K562 (cell line): ENCODE results near the gene SAMD4A. TPM values are rescaled to one million over a fixed set of nuclear protein-coding genes. Genes with fewer than 3 reads are reported as not detected.

Experiments
- ATAC-seq: fragments of 200-7000 bp; cut with Tn5 transposase; 3 replicates; pipeline ENCODE4 v1.9.1; 2020; ENCODE audit warnings: moderate library complexity
- BruUV-seq: library from RNA; stranded (reverse); fragments of 400-500 nt; replicated peaks from 2 replicates; lab custom pipeline; 2021; lab: Mats Ljungman, UMichigan
- CTCF ChIA-PET: fragments of 300-600 bp; formaldehyde crosslinking; extraction: SDS; loops from one replicate; lab custom pipeline; 2021; ENCODE audit warnings: low intra/inter-chr PET ratio; lab: Yijun Ruan, JAX
- POLR2A ChIA-PET: fragments of 300-600, 350-650 bp; sonication (Branson Sonifier 250); formaldehyde crosslinking; extraction: SDS; loops from one replicate; lab custom pipeline; 2021; ENCODE audit warnings: antibody characterized with exemption, inconsistent platforms; lab: Yijun Ruan, JAX
- DNase-seq, 4 experiments: peaks; one replicate each; pipeline versions ENCODE4 v3.0.0 to v3.0.0-alpha.2; 2011 to 2018; ENCODE audit warnings: low spot score in 3 of 4, mixed read lengths in 3 of 4; ENCODE audit errors: extremely low read depth in 1 of 4
- FAIRE-seq: peaks from 2 replicates; lab custom pipeline; 2011; peaks lifted over from hg19 to GRCh38; lab: Jason Lieb, UNC
- H2AFZ ChIP-seq: 2 replicates; pipeline ENCODE4 v1.6.0; 2011; ENCODE audit warnings: low read depth, low read length, control low read depth, inconsistent platforms
- H3K27ac ChIP-seq: fragments of 200-600 bp; 3 replicates; pipeline ENCODE4 v1.8.0; 2011; ENCODE audit warnings: low read depth, mild to moderate bottlenecking, control low read depth, inconsistent platforms, low read length, moderate library complexity, mixed read lengths; ENCODE audit errors: extremely low read depth
- H3K27me3 ChIP-seq, 2 experiments: fragments of 300-600 bp in 1 of 2; 2 replicates in 1 of 2; 3 replicates in 1 of 2; pipeline versions ENCODE4 v1.6.0 to v1.8.0; 2011; ENCODE audit warnings: inconsistent platforms in 2 of 2, low read length in 2 of 2, mild to moderate bottlenecking in 1 of 2, mixed read lengths in 1 of 2, moderate library complexity in 1 of 2; ENCODE audit not compliant: control insufficient read depth in 2 of 2, insufficient read depth in 2 of 2
- H3K36me3 ChIP-seq: fragments of 300-600 bp; 3 replicates; pipeline ENCODE4 v1.8.0; 2011; ENCODE audit warnings: mild to moderate bottlenecking, low read length, inconsistent platforms; ENCODE audit not compliant: control insufficient read depth, insufficient read depth
- H3K4me1 ChIP-seq, 2 experiments: fragments of 200-600 bp in 1 of 2; replicated peaks in 1 of 2; 2 replicates in 1 of 2; 3 replicates in 1 of 2; pipeline versions ENCODE4 v1.5.1 to v1.8.0; 2011; ENCODE audit warnings: inconsistent platforms in 2 of 2, low read length in 2 of 2, mild to moderate bottlenecking in 1 of 2, mixed read lengths in 1 of 2, moderate library complexity in 1 of 2; ENCODE audit not compliant: control insufficient read depth in 2 of 2, insufficient read depth in 2 of 2
- H3K4me2 ChIP-seq: 2 replicates; pipeline ENCODE4 v1.6.1; 2011; ENCODE audit warnings: low read length, control low read depth, inconsistent platforms, mixed read lengths; ENCODE audit not compliant: insufficient read depth
- H3K4me3 ChIP-seq: fragments of 200-600 bp; sonication (generic), shearing (Covaris generic); 2 replicates; pipeline ENCODE4 v1.5.1; 2016; ENCODE audit warnings: control low read depth, inconsistent platforms
- H3K79me2 ChIP-seq: fragments of 200-600 bp; 3 replicates; pipeline ENCODE4 v1.8.0; 2011; ENCODE audit warnings: low read length, inconsistent platforms; ENCODE audit not compliant: control insufficient read depth, insufficient read depth
- H3K9ac ChIP-seq, 2 experiments: 2 replicates each; pipeline versions ENCODE4 v1.6.0 to v1.6.1; 2011; ENCODE audit warnings: low read depth in 2 of 2, low read length in 2 of 2, control low read depth in 1 of 2, inconsistent platforms in 1 of 2, mild to moderate bottlenecking in 1 of 2, mixed read lengths in 1 of 2; ENCODE audit not compliant: insufficient read depth in 1 of 2
- H3K9me1 ChIP-seq: one replicate; pipeline ENCODE4 v1.6.0; 2011; ENCODE audit warnings: inconsistent platforms, mild to moderate bottlenecking, low read length, moderate library complexity; ENCODE audit not compliant: control insufficient read depth, insufficient read depth
- H3K9me3 ChIP-seq: replicated peaks from 2 replicates; pipeline ENCODE4 v1.5.1; 2011; ENCODE audit warnings: low read depth, low read length, inconsistent platforms; ENCODE audit not compliant: control insufficient read depth, insufficient read depth
- H4K20me1 ChIP-seq: replicated peaks from 2 replicates; pipeline ENCODE4 v1.6.1; 2011; ENCODE audit warnings: low read length, inconsistent platforms, mixed read lengths; ENCODE audit not compliant: control insufficient read depth, insufficient read depth
- DIDO1 ChIP-seq: fragments of 450-650 bp; IDR thresholded peaks from 2 replicates; pipeline ENCODE4 v1.6.1; 2016; ENCODE audit warnings: low read depth, missing biosample characterization, missing genetic modification characterization
- KAT7 ChIP-seq: sonication (generic); formaldehyde crosslinking; IDR thresholded peaks from 2 replicates; pipeline ENCODE4 v1.8.0; 2022; ENCODE audit warnings: missing genetic modification reagents, mild to moderate bottlenecking, borderline replicate concordance
- MTA2 ChIP-seq: fragments of 450-650 bp; IDR thresholded peaks from 2 replicates; pipeline ENCODE4 v1.6.1; 2016; ENCODE audit warnings: low read depth
- MTA3 ChIP-seq: fragments of 450-650 bp; formaldehyde crosslinking; IDR thresholded peaks from 2 replicates; pipeline ENCODE4 v1.6.1; 2017; ENCODE audit warnings: mild to moderate bottlenecking, borderline replicate concordance
- NCOA6 ChIP-seq: fragments of 450-650 bp; IDR thresholded peaks from 2 replicates; pipeline ENCODE4 v1.6.1; 2017; ENCODE audit warnings: mild to moderate bottlenecking
- NCOR1 ChIP-seq: fragments of 450-650 bp; IDR thresholded peaks from 2 replicates; pipeline ENCODE4 v1.6.1; 2016; ENCODE audit warnings: mild to moderate bottlenecking, moderate library complexity
- NFIC ChIP-seq: fragments of 450-650 bp; IDR thresholded peaks from 2 replicates; pipeline ENCODE4 v1.6.1; 2017; ENCODE audit warnings: mild to moderate bottlenecking, inconsistent platforms
- SMARCC2 ChIP-seq: fragments of 450-650 bp; IDR thresholded peaks from 2 replicates; pipeline ENCODE4 v1.6.1; 2017; ENCODE audit warnings: antibody characterized with exemption, moderate library complexity, mild to moderate bottlenecking, low read depth
- TARDBP ChIP-seq: fragments of 450-650 bp; IDR thresholded peaks from 2 replicates; pipeline ENCODE4 v1.6.1; 2016
- TBL1XR1 ChIP-seq, 2 experiments: IDR thresholded peaks; 2 replicates each; pipeline ENCODE4 v1.6.1; 2012; ENCODE audit warnings: improper control_type of control experiment in 2 of 2, low read length in 2 of 2, mild to moderate bottlenecking in 1 of 2
- ZBTB7A ChIP-seq: IDR thresholded peaks from 2 replicates; pipeline ENCODE4 v1.6.1; 2011; ENCODE audit warnings: low read depth, mild to moderate bottlenecking, low read length, moderate library complexity, borderline replicate concordance; ENCODE audit not compliant: control insufficient read depth
- ZNF12 ChIP-seq: sonication (generic); formaldehyde crosslinking; IDR thresholded peaks from 2 replicates; pipeline ENCODE4 v1.4.0; 2020; ENCODE audit warnings: mild to moderate bottlenecking, missing genetic modification reagents
- ZNF165 ChIP-seq: fragments of 250-450 bp; sonication (Bioruptor Pico); IDR thresholded peaks from 2 replicates; pipeline ENCODE4 v1.4.0; 2020; ENCODE audit warnings: borderline replicate concordance
- ZNF184 ChIP-seq: sonication (generic); formaldehyde crosslinking; IDR thresholded peaks from 2 replicates; pipeline ENCODE4 v1.5.0; 2020; ENCODE audit warnings: missing genetic modification reagents
- ZNF384 ChIP-seq: IDR thresholded peaks from 2 replicates; pipeline ENCODE4 v1.6.1; 2012; ENCODE audit warnings: low read depth, low read length, improper control_type of control experiment
- ZNF668 ChIP-seq: fragments of 250-450 bp; sonication (Bioruptor Pico); IDR thresholded peaks from 2 replicates; pipeline ENCODE4 v1.8.0; 2022; ENCODE audit warnings: mild to moderate bottlenecking, inconsistent platforms
- in situ Hi-C: fragments of 300-500 bp; cut with MboI; formaldehyde crosslinking; loops from 4 replicates; pipeline ENCODE4 v1.15.0; 2018; ENCODE audit warnings: inconsistent platforms, mixed read lengths
- intact Hi-C: fragments of 100-400 bp; cut with micrococcal nuclease; formaldehyde crosslinking; loops from 2 replicates; pipeline ENCODE4 v1.14.2; 2022
- polyA plus RNA-seq, 8 experiments: library from polyadenylated mRNA; depleted of rRNA in 4 of 8; stranded (reverse) in 5 of 8; unstranded in 3 of 8; fragments of >200 nt; fragmentation: Nextera tagmentation in 2 of 8; fragmentation: Illumina TruSeq in 1 of 8; extraction: Ambion mirVana in 2 of 8; extraction: Trizol in 1 of 8; gene quantifications; 2 replicates each; pipeline versions ENCODE4 v1.2.1 to v1.2.3, GENCODE V29; 2011 to 2014; ENCODE audit warnings: inconsistent platforms in 1 of 8, missing spikeins in 1 of 8
- total RNA-seq, 7 experiments: library from RNA; depleted of rRNA in 6 of 7; stranded (reverse); fragments of >200 nt in 6 of 7; fragmentation: Illumina TruSeq in 2 of 7; extraction: Trizol in 2 of 7; gene quantifications; 2 replicates each; pipeline versions ENCODE4 v1.2.1 to v1.2.3, GENCODE V29; 2011 to 2021; ENCODE audit warnings: low replicate concordance in 1 of 7
- TF ChIP-seq, protein P1 (sequence below): fragments of 200-400 bp; formaldehyde crosslinking; IDR thresholded peaks from 2 replicates; pipeline ENCODE4 v1.6.1; 2017; ENCODE audit warnings: mild to moderate bottlenecking, low read depth, low read length, moderate library complexity

Gene SAMD4A
- total and polyA plus RNA-seq, 9 of the 15 experiments (the other 6 are each of a cell fraction or from before 2014, with no cell fraction given), result 0.66 to 6.8 (median 3.3) TPM

DNA sequence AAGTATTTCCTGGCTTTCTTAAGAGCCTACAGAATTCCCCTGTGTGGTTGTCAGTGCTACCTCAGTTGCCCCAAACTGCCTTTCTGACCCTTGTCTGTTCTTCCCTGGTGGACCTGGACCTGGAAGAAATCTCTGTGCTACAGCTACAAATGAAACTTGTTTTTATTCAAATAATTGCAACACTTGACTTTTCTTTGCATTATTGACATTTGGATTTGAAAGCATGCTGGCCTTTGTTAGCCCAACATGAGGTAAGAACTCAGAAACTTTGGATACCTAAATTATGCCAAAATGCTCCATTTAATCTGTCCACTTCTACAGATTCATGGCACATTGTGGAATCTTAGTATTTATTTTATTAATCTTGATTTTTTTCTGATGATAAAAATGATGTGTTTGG lies 142.9 kb downstream of the SAMD4A start:
- intact Hi-C loops, result no loop called here
- Histone ChIP-seq H3K79me2 (peaks cover 49% of the 10 kb centered on the region), H3K36me3 (peaks cover 28% of the 10 kb centered on the region; the same call in 2 of the 3 replicates), H4K20me1 (no peaks in the 10 kb centered on the region), H3K4me2 (no peak overlapping the region)
- no TSS peak for BruUV-seq
- no peak for FAIRE-seq
- CTCF ChIA-PET, result no interaction called here
- no peak for TF ChIP-seq SMARCC2
- TF ChIP-seq ZNF384, result no peak
- no peak for TF ChIP-seq NCOA6
- TF ChIP-seq ZNF184 (CRISPR knock-in tag), result no peak
- TF ChIP-seq ZNF12 (CRISPR knock-in tag), result no peak
- no peak for TF ChIP-seq ZNF668
- no peak for TF ChIP-seq KAT7 (CRISPR knock-in tag)
- TF ChIP-seq ZNF165 (CRISPR knock-in tag), result no peak
- no peak for TF ChIP-seq ZBTB7A
- no peak for TF ChIP-seq NFIC
- TF ChIP-seq, protein P1, sequence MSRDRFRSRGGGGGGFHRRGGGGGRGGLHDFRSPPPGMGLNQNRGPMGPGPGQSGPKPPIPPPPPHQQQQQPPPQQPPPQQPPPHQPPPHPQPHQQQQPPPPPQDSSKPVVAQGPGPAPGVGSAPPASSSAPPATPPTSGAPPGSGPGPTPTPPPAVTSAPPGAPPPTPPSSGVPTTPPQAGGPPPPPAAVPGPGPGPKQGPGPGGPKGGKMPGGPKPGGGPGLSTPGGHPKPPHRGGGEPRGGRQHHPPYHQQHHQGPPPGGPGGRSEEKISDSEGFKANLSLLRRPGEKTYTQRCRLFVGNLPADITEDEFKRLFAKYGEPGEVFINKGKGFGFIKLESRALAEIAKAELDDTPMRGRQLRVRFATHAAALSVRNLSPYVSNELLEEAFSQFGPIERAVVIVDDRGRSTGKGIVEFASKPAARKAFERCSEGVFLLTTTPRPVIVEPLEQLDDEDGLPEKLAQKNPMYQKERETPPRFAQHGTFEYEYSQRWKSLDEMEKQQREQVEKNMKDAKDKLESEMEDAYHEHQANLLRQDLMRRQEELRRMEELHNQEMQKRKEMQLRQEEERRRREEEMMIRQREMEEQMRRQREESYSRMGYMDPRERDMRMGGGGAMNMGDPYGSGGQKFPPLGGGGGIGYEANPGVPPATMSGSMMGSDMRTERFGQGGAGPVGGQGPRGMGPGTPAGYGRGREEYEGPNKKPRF, result no peak
- no peak for TF ChIP-seq DIDO1 (tag)
- no peak for TF ChIP-seq TBL1XR1 (IDR thresholded peaks at IDR 0.05; ENCODE audit: low read length in 2 of 2)
- TF ChIP-seq TARDBP, result no peak
- no peak for TF ChIP-seq NCOR1
- TF ChIP-seq MTA3, result no peak
- TF ChIP-seq MTA2, result no peak
- TF ChIP-seq, all 486 proteins: peak for 0
- ATAC-seq, result no peak
- Histone ChIP-seq H2AFZ (no peak overlapping the region), H3K9me3 (0 out of 2 replicates have a peak, but pooled peaks cover 1% of the 10 kb centered on the region), H3K4me1 (peaks cover 3 to 38% of the 10 kb centered on the region in 2 experiments; a peak in 2 of 5 replicates), H3K27me3 (no peaks in the 10 kb centered on the region), H3K27ac (no peak overlapping the region), H3K9ac (no peak overlapping the region), H3K9me1 (no peaks in the 10 kb centered on the region), H3K4me3 (no peak overlapping the region)
- POLR2A ChIA-PET, result interaction anchor here (1.0 kb wide), 1 partner anchor 8 kb away, joined by 7 read pairs; no protein-coding TSS in a partner anchor
- in situ Hi-C loops, result no loop called here
- DNase-seq, result no peak
